Measurements from ENCODE around the gene PRKACG. TPM values are rescaled to one million over a fixed set of nuclear protein-coding genes. Genes with fewer than 3 reads are reported as not detected.
"Not testable (repeated sequence)": the region's sequence is repeated elsewhere in the genome, so short reads cannot be mapped to it uniquely, and the experiment has no call there.

Gene PRKACG
- total RNA-seq = not detected

- no peak for ATAC-seq
- DNase-seq (ENCODE audit: low spot score) = no peak
Observed at GRCh38 chr9:69014013-69014412, at the start of gene PRKACG. TSS of gene PRKACG (minus strand) at chr9:69014113. CDS start at chr9:69014092, 21 bp downstream.

DNA sequence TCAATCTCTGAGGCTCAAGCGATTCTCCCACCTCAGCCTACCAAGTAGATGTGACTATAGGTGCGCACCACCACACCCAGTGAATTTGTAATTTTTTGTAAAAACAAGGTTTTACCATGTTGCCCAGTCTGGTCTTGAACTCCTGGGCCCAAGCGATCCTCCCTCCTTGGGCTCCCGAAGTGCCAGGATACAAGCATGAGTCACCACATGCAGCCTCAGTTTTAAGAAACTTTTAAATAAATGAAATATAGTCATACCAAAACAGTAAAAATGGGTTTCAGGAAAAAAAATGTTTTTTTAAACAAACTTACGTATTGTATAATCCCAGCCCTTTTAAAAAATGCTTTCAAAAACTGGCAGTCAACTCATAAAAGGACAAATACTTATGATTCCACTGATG, 48.3 kb upstream of the PRKACG start:
- no peak for ATAC-seq
- no peak for DNase-seq (ENCODE audit: low spot score)

- ATAC-seq = no peak
- no peak for DNase-seq (ENCODE audit: low spot score)
Observed at GRCh38 chr9:69060766-69061165, 46.9 kb upstream of the PRKACG start.

DNA sequence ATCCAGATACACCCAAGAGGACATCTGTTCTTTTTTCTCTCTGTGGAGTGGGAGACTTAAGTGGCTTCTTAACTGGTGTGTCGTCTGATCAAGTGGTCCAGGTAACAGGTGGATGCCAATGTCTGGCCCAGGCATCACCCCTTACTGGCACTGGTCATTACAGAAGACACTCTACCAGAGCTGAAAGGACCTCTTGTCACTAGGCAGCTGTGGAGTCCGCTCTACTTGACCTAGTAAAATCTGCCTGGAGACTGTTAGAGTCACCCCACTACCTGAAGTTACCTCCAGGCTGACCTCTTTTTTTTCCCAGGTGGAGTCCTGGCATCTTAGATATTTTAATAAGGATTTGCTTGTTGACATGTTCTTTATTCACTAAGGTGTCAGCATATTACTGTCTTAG, 44.2 kb upstream of the PRKACG start:
- ATAC-seq (no peak), DNase-seq (ENCODE audit: low spot score) (no peak)

GRCh38 chr9:69056191-69056815, 42.4 kb upstream of the PRKACG start:
- DNase-seq (ENCODE audit: low spot score) (no peak), ATAC-seq (no peak)

GRCh38 chr9:69054989-69055388, 41.1 kb upstream of the PRKACG start:
- DNase-seq (ENCODE audit: low spot score) = no peak
- ATAC-seq = no peak

DNA sequence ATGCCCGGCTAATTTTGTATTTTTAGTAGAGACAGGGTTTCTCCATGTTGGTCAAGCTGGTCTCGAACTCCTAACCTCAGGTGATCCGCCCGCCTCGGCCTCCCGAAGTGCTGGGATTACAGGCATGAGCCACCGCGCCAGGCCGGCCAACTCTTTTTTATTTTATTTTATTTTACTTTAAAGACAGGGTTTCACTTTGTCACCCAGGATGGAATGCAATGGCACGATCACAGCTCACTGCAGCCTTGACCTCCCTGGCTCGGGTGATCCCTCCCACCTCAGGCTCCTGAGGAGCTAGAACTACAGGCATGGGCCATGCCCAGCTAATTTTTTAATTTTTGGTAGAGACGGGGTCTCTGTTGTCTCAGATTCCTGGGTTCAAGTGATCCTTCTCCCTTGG, 37.0 kb upstream of the PRKACG start:
- not testable (repeated sequence) for ATAC-seq; DNase-seq (ENCODE audit: low spot score)

GRCh38 chr9:69049094-69049493, 35.2 kb upstream of the PRKACG start:
- no peak for DNase-seq (ENCODE audit: low spot score)
- ATAC-seq = no peak

DNA sequence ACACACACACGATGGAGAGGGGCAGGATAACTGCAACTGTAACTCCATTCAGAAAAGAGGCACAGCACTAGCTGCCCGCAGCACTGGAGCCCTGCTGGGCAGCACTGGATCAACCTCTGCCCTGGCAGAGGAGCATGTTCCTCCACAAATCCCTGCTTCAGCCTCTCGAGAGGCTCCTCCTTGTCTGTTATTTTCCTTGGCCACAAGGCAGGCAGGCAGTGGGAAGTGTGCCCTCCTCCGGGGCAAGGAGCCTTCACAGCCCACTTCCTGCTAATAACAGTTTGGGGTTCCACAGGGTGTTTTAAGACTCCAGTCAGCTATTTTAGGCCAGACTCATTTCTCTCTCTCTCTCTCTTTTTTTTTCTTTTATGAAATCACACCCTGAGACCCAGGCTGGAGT, 33.5 kb upstream of the PRKACG start:
- no peak for DNase-seq (ENCODE audit: low spot score)

GRCh38 chr9:69046723-69047122, 32.8 kb upstream of the PRKACG start:
- no peak for DNase-seq (ENCODE audit: low spot score)
- no peak for ATAC-seq

More for the DNA sequence above, 33.5 kb upstream of the PRKACG start:
- no peak for ATAC-seq

GRCh38 chr9:69045821-69046220, 31.9 kb upstream of the PRKACG start:
- ATAC-seq (peak; percentile 79), DNase-seq (ENCODE audit: low spot score) (peak; percentile 48)

DNA sequence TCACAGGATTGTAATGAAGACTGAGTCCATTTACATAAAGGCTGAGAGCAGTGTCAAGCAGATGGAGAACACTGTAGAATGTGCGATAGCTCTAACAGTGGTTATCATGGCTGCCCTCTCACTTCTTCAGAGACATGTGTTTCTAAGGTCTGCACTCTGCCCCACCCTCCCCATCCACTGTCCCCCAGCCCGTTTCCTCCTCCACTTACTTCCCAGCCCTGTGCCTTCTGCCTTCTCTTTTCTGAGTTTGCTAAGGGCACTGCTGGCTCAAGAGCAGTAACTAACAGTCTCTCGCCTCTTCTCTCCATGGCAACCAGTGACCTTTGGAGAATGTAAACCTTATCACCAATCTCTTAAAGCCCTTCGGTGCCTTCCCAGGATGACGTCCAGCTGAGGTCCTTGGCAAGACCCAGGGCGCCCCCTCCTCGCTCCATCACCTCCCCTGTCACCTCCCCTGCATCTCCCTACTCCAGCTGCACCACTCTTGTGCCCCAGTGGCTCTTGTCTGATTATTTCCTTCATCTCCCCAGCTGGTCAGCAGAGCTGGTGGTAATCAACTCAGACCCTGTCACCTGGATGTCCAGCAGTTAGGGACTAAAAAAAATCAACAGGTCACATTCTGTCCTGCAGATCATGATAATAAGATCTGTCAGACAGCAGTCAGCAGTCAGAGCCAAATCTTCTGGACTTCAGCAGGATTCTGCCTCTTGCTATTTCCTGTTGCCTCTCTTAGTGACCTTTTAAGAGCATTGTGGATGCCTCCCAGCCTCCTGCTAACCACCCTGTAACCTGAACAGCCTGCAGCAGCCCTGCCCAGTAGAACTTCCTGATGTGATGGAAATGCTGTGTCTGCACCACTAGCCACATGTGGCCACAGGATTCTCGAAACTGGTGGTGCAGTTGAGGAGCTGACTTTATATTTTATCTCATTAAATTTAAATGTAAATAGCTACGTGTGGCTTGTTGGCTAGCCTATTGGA, 30.6 kb upstream of the PRKACG start:
- DNase-seq (ENCODE audit: low spot score) (no peak), ATAC-seq (peak; percentile 44)

DNA sequence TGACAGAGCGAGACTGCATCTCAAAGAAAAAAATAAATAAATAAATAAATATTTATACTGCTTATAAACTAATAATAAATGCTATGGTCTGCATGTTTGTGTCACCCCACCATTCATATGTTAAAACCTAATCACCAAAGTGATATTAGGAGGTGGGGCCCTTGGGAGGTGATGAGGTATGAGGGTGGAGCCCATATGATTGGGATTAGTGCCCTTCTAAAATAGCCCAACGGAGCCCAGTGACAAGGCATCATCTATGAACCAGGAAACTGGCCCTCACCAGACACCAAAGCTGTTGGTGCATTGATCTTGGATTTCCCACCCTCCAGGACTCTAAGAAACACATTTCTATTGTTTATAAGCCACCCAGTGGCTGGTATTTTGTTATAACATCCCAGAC, 26.7 kb upstream of the PRKACG start:
- ATAC-seq = no peak

GRCh38 chr9:69036799-69037198, 22.9 kb upstream of the PRKACG start:
- peak; percentile 75 for DNase-seq (ENCODE audit: low spot score)
- ATAC-seq = peak; percentile 65

More for the DNA sequence above, 26.7 kb upstream of the PRKACG start:
- no peak for DNase-seq (ENCODE audit: low spot score)

DNA sequence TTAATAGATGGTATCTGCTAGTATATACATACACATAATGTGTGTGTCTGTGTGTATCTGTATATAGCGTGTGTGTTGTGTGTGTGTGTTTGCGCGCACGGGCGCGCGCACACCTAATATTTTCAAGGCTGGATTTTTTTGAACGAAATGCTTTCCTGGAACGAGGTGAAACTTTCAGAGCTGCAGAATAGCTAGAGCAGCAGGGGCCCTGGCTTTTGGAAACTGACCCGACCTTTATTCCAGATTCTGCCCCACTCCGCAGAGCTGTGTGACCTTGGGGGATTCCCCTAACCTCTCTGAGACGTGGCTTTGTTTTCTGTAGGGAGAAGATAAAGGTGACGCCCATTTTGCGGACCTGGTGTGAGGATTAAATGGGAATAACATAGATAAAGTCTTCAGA, 22.4 kb upstream of the PRKACG start:
- ATAC-seq = peak; percentile 67
- peak; percentile 56 for DNase-seq (ENCODE audit: low spot score)

DNA sequence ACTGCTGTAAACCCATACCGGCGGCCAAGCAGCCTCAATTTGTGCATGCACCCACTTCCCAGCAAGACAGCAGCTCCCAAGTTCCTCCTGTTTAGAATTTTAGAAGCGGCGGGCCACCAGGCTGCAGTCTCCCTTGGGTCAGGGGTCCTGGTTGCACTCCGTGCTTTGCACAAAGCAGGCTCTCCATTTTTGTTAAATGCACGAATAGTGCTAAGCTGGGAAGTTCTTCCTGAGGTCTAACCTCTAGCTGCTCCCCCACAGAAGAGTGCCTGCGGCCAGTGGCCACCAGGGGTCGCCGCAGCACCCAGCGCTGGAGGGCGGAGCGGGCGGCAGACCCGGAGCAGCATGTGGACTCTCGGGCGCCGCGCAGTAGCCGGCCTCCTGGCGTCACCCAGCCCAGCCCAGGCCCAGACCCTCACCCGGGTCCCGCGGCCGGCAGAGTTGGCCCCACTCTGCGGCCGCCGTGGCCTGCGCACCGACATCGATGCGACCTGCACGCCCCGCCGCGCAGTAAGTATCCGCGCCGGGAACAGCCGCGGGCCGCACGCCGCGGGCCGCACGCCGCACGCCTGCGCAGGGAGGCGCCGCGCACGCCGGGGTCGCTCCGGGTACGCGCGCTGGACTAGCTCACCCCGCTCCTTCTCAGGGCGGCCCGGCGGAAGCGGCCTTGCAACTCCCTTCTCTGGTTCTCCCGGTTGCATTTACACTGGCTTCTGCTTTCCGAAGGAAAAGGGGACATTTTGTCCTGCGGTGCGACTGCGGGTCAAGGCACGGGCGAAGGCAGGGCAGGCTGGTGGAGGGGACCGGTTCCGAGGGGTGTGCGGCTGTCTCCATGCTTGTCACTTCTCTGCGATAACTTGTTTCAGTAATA, 21.8 kb upstream of the PRKACG start, which contains the start of gene FXN:
Gene FXN, plus strand, starts transcription at position 315 of the 871 bp plus-strand sequence. Its CDS starts 31 bp downstream, at position 346.
- ATAC-seq = peak; percentile 92

GRCh38 chr9:69034071-69034470, 20.2 kb upstream of the PRKACG start:
- DNase-seq (ENCODE audit: low spot score) (no peak), ATAC-seq (no peak)

More for the DNA sequence above, 21.8 kb upstream of the PRKACG start, which contains the start of gene FXN:
- DNase-seq (ENCODE audit: low spot score) = peak; percentile 87

DNA sequence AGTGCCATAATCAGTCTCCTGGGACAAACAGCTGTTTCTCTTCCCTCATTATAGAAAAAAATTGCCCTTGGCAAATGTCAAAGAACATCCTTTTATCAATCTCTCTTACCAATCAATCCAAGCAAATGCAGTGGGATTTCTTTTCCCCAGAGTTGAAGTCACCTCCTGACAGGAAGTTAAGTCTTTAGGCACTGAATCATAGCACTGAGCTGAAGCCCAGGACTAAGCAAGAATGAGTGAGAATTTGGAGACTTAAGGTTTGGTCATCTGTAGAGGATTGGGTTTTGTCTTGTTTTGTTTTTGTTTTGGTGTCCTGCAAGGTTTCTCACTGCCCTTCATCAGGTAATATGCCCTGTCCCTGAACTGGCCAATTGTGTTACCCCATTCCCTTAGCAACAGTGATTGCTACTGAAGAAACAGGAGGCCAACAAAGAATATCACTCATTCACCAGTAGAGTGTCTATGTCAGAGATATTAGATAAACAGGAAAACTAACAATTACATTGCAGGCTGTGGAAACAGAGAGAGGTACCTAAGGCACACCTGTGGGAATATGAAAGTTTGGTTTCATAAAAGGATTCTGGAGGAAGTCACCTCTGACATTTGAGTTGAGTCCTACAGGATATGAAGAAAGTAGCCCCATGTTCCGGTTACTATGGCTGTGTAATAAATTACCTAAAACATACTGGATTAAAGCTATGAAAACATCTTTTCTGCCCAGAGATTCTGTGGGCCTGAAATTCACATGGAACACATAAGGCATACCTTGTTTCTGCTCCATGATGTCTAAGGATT, 17.1 kb upstream of the PRKACG start:
- no peak for ATAC-seq
- DNase-seq (ENCODE audit: low spot score) = no peak

GRCh38 chr9:69029535-69029934, 15.6 kb upstream of the PRKACG start:
- no peak for ATAC-seq
- no peak for DNase-seq (ENCODE audit: low spot score)

DNA sequence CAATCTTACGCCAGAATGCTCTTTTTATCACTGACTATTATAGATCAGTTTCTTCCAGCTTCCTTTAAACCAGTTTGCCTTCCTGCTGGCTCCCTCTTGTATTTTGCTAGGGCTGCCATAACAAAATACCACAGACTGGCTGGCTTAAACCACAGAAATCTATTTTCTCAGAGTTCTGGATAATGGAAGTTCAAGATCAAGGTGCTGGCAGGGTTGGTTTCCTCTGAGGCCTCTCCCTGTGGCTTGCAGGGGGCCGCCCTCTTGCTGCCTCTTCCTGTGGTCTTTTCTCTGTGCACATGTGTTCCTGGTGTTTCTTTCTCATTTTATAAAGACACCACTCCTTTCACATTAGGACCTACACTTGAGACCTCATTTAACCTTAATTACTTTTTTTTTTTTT, 14.8 kb upstream of the PRKACG start:
- ATAC-seq (no peak), DNase-seq (ENCODE audit: low spot score) (no peak)

Data from left lobe of liver (tissue), 2 donors.